Activated naive CD8-positive, alpha-beta T cell treated with anti-CD3 and anti-CD28 coated beads, Interleukin-2, amount 10 ng/mL, durations not matched to agents 7 days and 5 days (primary cell): ENCODE measurements around the gene MISP. TPM values are rescaled to one million over a fixed set of nuclear protein-coding genes. Genes with fewer than 3 reads are reported as not detected.
A peak's percentile ranks its signal among the peaks of the same experiment; 100 is the strongest.

Experiments used
- ATAC-seq: fragments of 150-1000 bp; cut with Tn5 transposase; one replicate; pipeline ENCODE4 v1.10.0; 2021; ENCODE audit warnings: low read depth, moderate library complexity
- POLR2A ChIA-PET: fragments of 350-600 bp; sonication (Branson Sonifier 250); formaldehyde crosslinking; loops from one replicate; lab custom pipeline; 2021; ENCODE audit warnings: antibody characterized with exemption; lab: Charles Lee
- DNase-seq: peaks from one replicate; pipeline ENCODE4 v3.0.0; 2021
- H3K27ac Mint-ChIP-seq: one replicate; pipeline ENCODE4 v1.8.0; 2022; ENCODE audit warnings: mild to moderate bottlenecking, mixed read lengths
- H3K27me3 Mint-ChIP-seq: one replicate; pipeline ENCODE4 v1.8.0; 2022; ENCODE audit warnings: mild to moderate bottlenecking, moderate library complexity, mixed read lengths
- H3K36me3 Mint-ChIP-seq: one replicate; pipeline ENCODE4 v1.8.0; 2021; ENCODE audit warnings: mild to moderate bottlenecking, mixed read lengths
- H3K4me1 Mint-ChIP-seq: one replicate; pipeline ENCODE4 v1.8.0; 2021; ENCODE audit warnings: mixed read lengths
- H3K4me3 Mint-ChIP-seq: one replicate; pipeline ENCODE4 v1.8.0; 2022; ENCODE audit warnings: mild to moderate bottlenecking, moderate library complexity, mixed read lengths
- H3K9me3 Mint-ChIP-seq: one replicate; pipeline ENCODE4 v1.8.0; 2021; ENCODE audit warnings: mixed read lengths
- total RNA-seq, 2 experiments: library from RNA; stranded (reverse); gene quantifications; one replicate each; pipeline ENCODE4 v1.2.3, GENCODE V29; 2021

Gene MISP
- total RNA-seq, 2 experiments from 2014 or later = not detected

GRCh38 chr19:795073-795611, 44.2 kb downstream of the MISP start:
- peaks cover 12% of the 10 kb centered on the region for H3K4me1 Mint-ChIP-seq
- peaks cover 15% of the 10 kb centered on the region for H3K36me3 Mint-ChIP-seq
- no peak overlapping the region for H3K27ac Mint-ChIP-seq
- ATAC-seq = no peak
- DNase-seq = no peak
- H3K9me3 Mint-ChIP-seq = no peaks in the 10 kb centered on the region
- POLR2A ChIA-PET = no interaction called here
- H3K4me3 Mint-ChIP-seq = no peak overlapping the region
- no peaks in the 10 kb centered on the region for H3K27me3 Mint-ChIP-seq

DNA sequence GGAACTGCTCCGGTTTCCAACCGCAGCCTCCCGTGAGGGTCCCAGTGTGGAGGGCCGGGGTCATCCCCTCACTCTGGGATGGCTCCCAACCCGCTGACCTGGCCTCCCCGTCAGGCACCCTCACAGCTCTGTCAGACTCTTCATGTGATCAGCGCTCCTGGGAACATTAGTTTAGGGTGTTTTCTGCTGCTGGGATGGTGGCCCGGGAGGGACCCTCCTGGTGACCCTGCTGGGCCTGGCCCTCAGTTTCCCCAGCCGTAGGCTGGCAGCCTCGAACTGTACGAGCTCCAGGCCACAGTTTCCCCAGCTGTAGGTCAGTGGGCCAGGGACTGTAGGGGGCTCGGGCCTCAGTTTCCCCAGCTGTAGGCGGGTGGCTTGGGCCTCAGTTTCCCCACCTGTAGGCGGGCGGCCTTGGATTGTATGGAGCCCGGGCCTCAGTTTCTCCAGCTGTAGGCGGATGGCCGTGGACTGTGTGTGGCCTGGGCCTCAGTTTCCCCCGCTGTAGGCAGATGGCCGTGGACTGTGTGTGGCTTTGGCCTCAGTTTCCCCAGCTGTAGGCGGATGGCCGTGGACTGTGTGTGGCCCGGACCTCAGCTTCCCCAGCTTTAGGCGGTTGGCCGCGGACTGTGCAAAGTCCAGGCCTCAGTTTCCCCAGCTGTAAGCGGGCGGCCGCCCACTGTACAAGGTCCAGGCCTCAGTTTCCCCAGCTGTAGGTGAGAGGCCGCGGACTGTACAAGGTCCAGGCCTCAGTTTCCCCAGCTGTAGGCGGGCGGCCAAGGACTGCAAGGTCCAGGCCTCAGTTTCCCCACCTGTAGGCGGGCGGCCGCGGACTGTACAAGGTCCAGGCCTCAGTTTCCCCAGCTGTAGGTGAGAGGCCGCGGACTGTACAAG, 45.0 kb downstream of the MISP start:
- Mint-ChIP-seq H3K36me3 (peaks cover 19% of the 10 kb centered on the region), H3K27ac (no peak overlapping the region), H3K4me1 (peaks cover 18% of the 10 kb centered on the region), H3K4me3 (peak overlapping the region; percentile 90), H3K9me3 (no peaks in the 10 kb centered on the region), H3K27me3 (no peaks in the 10 kb centered on the region)
- ATAC-seq (no peak), DNase-seq (no peak)
- POLR2A ChIA-PET = interaction anchor here (1.0 to 1.2 kb wide), 2 partner anchors 115 to 473 kb away, joined by 3 read pairs; no protein-coding TSS in a partner anchor

GRCh38 chr19:796692-797527, 46.0 kb downstream of the MISP start, which contains the start of gene PTBP1:
Gene PTBP1, plus strand, starts transcription at chr19:797452. Its CDS starts 46 bp downstream, at chr19:797498.
- peak within 1 kb of the TSS; percentile 89 for H3K27ac Mint-ChIP-seq
- peaks cover 24% of the 10 kb centered on the region for H3K4me1 Mint-ChIP-seq
- peaks cover 19% of the 10 kb centered on the region for H3K36me3 Mint-ChIP-seq
- ATAC-seq = peak; percentile 81
- peak; percentile 99 for DNase-seq
- POLR2A ChIA-PET = interaction anchor here (0.7 to 1.2 kb wide), 5 partner anchors 116 to 472 kb away, joined by 3 to 5 read pairs (median 3); partner anchors contain the start of gene TPGS1
- H3K9me3 Mint-ChIP-seq = no peaks in the 10 kb centered on the region
- peak within 1 kb of the TSS; percentile 92 for H3K4me3 Mint-ChIP-seq
- H3K27me3 Mint-ChIP-seq = no peaks in the 10 kb centered on the region

DNA sequence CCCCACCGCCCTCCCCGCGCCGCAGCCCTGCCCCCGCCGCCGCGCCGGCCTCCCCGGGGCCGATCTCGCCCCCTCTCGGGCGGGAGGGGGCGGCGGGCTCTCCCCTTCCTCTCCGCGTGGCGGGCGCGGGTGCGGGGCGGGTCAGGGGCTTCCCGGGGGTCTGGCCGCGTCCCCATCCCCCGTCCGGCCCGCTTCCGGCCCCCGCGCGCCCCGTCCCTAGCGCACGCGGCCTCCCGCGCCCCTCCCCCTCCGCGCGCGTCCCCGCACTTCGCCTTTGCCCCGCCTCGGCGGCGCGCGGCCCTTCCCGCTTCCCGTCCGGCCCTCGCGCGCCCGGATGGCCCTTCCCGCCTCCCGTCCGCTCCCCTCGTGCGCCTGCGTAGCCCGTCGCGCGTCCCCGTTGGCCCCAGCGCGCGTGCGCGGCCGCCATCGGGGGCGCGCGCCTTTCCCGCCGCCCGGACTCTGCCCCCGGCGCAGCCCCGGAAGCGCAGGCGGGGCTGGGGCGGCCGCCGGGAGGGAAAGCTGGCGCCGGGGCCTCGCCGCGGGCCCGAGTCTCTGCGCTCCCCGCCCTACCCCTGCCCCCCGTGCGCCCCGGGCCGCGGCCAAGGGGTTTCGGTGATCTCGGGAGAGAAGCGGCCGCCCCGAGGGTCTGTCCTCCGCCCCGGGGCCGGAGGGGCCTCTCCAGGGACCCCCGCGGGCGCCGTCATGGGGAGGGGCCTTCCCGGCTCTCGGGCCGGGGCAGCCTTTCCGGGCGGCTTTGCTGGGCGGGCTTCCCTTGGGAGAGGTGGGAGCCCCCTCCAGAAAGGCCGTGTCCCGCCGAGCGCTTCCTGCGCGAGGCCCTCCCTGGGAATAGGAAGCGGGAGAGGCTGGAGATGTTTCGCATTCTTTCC, 46.9 kb downstream of the MISP start:
- peaks cover 26% of the 10 kb centered on the region for H3K4me1 Mint-ChIP-seq
- H3K4me3 Mint-ChIP-seq = peak overlapping the region; percentile 92
- peak; percentile 98 for DNase-seq
- H3K36me3 Mint-ChIP-seq = peaks cover 22% of the 10 kb centered on the region
- peak; percentile 35 for ATAC-seq
- H3K27ac Mint-ChIP-seq = peak overlapping the region; percentile 89
- H3K9me3 Mint-ChIP-seq = no peaks in the 10 kb centered on the region
- no peaks in the 10 kb centered on the region for H3K27me3 Mint-ChIP-seq
- POLR2A ChIA-PET = interaction anchor here (0.5 to 1.8 kb wide), 5 partner anchors 9 to 328 kb away, joined by 3 to 5 read pairs (median 3); partner anchors contain the start of genes RNF126 and TPGS1

DNA sequence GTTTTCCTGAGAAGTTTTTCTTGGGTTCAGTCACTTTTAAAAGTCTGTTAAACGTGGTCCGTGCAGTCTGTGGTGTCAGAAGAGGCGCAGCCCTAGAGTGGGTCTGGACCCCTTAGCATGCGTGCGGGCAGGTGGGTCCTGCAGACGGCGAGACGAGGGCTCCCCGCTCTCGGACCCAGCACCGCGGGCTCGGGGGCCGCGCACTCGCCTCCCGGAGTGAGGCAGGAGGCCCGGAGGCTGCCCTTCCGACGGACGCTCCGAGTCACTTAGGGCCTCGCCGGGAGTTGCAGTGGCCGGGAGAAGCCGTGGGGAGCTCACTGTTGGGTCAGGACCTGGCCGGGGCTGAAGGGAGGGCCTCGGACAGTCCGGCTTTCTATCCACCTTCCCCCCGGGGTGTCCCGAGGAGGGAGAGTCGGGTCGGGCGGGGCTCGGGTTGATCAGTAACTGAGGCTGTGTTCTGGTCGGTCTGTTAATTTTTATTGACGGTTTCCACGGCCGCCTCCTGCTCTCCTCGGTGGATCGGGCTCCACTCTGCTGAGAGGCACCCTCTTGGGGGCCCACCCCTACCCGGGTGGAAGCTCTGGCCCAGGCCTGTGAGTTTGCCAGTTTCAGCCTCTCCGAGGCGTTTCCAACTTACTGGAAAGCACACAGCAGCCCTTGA, 47.6 kb downstream of the MISP start:
- H3K27ac Mint-ChIP-seq = peak overlapping the region; percentile 89
- POLR2A ChIA-PET = interaction anchor here (0.5 to 1.8 kb wide), 4 partner anchors 9 to 327 kb away, joined by 3 to 5 read pairs (median 3); partner anchors contain the start of gene RNF126
- ATAC-seq (no peak), DNase-seq (peak; percentile 55)
- H3K36me3 Mint-ChIP-seq = peaks cover 24% of the 10 kb centered on the region
- no peaks in the 10 kb centered on the region for H3K27me3 Mint-ChIP-seq
- peak overlapping the region; percentile 92 for H3K4me3 Mint-ChIP-seq
- peaks cover 27% of the 10 kb centered on the region for H3K4me1 Mint-ChIP-seq
- no peaks in the 10 kb centered on the region for H3K9me3 Mint-ChIP-seq

- Mint-ChIP-seq H3K36me3 (peaks cover 24% of the 10 kb centered on the region), H3K27me3 (no peaks in the 10 kb centered on the region), H3K9me3 (no peaks in the 10 kb centered on the region), H3K4me3 (peak overlapping the region; percentile 92), H3K4me1 (peaks cover 27% of the 10 kb centered on the region), H3K27ac (peak overlapping the region; percentile 78)
- DNase-seq (peak; percentile 49), ATAC-seq (no peak)
- POLR2A ChIA-PET = interaction anchor here (1.8 kb wide), 1 partner anchor 136 kb away, joined by 5 read pairs; the partner anchor contains the start of gene RNF126
These were observed 48.4 kb downstream of the MISP start for GRCh38 chr19:799076-799881.

DNA sequence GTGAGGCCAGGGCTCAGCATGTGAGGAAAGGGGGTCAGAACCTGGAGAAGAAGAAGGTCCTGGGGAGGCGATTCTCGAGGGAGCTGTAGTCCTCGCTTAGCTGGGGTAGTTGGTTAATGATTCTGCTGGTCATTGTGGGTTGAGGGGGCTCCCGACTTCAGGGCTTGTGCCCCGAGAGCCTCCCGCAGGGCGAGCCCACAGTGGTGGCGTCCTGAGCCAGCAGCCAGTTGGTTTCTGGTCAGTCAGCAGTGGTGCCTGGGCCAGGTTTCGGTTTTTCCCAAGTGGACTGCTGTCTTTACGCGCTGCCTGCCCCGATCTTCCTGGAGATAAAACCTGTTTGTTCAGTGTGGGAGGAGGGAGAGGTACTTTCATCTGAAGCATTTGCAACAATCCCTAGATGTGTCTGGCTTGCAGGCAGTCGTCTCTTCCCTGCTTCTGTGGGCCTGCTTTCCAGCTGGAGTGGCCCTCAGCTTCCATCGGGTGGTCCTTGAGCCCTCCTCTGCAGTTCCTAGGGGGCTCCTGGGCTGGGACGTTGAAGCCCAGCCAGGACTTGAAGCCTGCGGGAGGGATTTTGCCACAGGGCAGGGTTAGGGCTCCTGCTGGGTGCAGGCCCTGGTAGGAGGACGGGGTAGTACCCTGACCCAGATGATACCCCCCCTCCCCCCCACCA, 49.6 kb downstream of the MISP start:
- H3K27ac Mint-ChIP-seq = peak overlapping the region; percentile 69
- H3K9me3 Mint-ChIP-seq = no peaks in the 10 kb centered on the region
- DNase-seq (no peak), ATAC-seq (no peak)
- H3K27me3 Mint-ChIP-seq = no peaks in the 10 kb centered on the region
- peaks cover 27% of the 10 kb centered on the region for H3K4me1 Mint-ChIP-seq
- peak overlapping the region; percentile 92 for H3K4me3 Mint-ChIP-seq
- peaks cover 26% of the 10 kb centered on the region for H3K36me3 Mint-ChIP-seq
- POLR2A ChIA-PET = interaction anchor here (1.3 kb wide), 1 partner anchor 119 kb away, joined by 3 read pairs; no protein-coding TSS in a partner anchor

DNA sequence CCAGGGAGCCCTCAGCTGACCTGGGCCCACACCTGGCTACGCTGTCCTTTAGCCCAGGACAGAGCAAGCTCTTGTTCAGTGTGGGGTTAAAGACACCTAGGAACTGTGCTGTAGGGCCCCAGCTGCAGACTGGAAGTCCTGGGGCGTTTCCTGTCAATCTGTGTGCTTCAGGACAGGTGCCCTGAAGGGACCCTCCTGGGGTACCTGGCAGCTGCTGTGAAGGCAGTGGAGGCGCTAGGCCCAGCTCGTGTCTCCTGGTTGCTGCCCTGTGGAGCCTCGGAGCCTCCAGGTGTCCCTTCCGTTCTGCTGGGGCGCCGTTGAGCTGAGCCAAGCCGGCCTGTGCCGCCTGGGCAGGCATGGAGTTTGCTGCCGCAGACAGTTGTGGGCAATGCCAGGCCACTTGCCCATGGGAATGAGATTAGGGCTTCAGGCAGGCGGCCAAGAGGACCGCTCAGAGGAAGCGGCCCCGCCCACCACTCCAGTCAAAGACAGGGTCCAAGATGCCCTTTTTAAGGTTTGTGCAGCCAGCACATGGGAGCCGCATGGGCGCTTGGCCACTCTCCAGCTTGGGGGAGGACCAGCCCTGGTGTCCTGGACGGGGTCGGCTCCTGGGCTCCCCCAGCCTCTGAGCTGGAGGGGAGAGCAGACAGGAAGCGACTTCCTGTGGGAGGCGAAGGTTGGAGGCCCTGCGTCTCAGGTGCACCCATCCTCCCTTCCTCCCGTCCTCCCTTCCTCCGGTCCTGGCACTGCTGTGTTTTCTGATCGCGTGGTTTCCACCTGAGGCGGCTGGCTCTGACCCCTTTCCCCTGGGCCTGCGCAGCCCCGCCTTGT, 50.3 kb downstream of the MISP start:
- peak overlapping the region; percentile 69 for H3K27ac Mint-ChIP-seq
- H3K36me3 Mint-ChIP-seq = peaks cover 26% of the 10 kb centered on the region
- H3K27me3 Mint-ChIP-seq = no peaks in the 10 kb centered on the region
- peak overlapping the region; percentile 71 for H3K4me3 Mint-ChIP-seq
- ATAC-seq (no peak), DNase-seq (peak; percentile 50)
- POLR2A ChIA-PET = interaction anchor here (1.0 to 1.3 kb wide), 3 partner anchors 12 to 200 kb away, joined by 3 read pairs; no protein-coding TSS in a partner anchor
- H3K4me1 Mint-ChIP-seq = peaks cover 27% of the 10 kb centered on the region
- no peaks in the 10 kb centered on the region for H3K9me3 Mint-ChIP-seq

GRCh38 chr19:801861-802497, 51.1 kb downstream of the MISP start:
- peaks cover 26% of the 10 kb centered on the region for H3K4me1 Mint-ChIP-seq
- H3K36me3 Mint-ChIP-seq = peaks cover 26% of the 10 kb centered on the region
- DNase-seq (no peak), ATAC-seq (no peak)
- no peaks in the 10 kb centered on the region for H3K27me3 Mint-ChIP-seq
- no peaks in the 10 kb centered on the region for H3K9me3 Mint-ChIP-seq
- peak overlapping the region; percentile 45 for H3K27ac Mint-ChIP-seq
- POLR2A ChIA-PET = interaction anchor here (1.0 to 1.1 kb wide), 2 partner anchors 12 to 199 kb away, joined by 3 read pairs; no protein-coding TSS in a partner anchor
- peak overlapping the region; percentile 71 for H3K4me3 Mint-ChIP-seq
